Liver (tissue), 8 donors: ENCODE results near the gene SORL1-AS1.
"Not testable (repeated sequence)": the region's sequence is repeated elsewhere in the genome, so short reads cannot be mapped to it uniquely, and the experiment has no call there.

Experiments
- DNase-seq: peaks from one replicate; pipeline ENCODE4 v3.0.0-alpha.2; 2017; ENCODE audit warnings: low spot score
- H3K27ac ChIP-seq, 2 donors: one replicate each; pipeline ENCODE4 v1.7.0; 2013; ENCODE audit warnings: inconsistent platforms in 2 of 2, low read length in 2 of 2, control low read depth in 1 of 2, low read depth in 1 of 2, mild to moderate bottlenecking in 1 of 2
- H3K27me3 ChIP-seq, 4 donors: one replicate each; pipeline versions ENCODE4 v1.6.1 to v1.7.0; 2013; ENCODE audit warnings: low read length in 3 of 4, inconsistent platforms in 1 of 4, mild to moderate bottlenecking in 1 of 4, moderate library complexity in 1 of 4; ENCODE audit not compliant: control insufficient read depth in 4 of 4, insufficient read depth in 4 of 4
- H3K36me3 ChIP-seq, 4 donors: one replicate each; pipeline versions ENCODE4 v1.6.1 to v1.7.0; 2013; ENCODE audit warnings: low read length in 3 of 4, mild to moderate bottlenecking in 3 of 4, low read depth in 1 of 4, moderate library complexity in 1 of 4; ENCODE audit not compliant: control insufficient read depth in 4 of 4, insufficient read depth in 3 of 4
- H3K4me1 ChIP-seq, 4 donors: one replicate each; pipeline versions ENCODE4 v1.6.1 to v1.7.0; 2013; ENCODE audit warnings: low read length in 3 of 4, mild to moderate bottlenecking in 3 of 4, moderate library complexity in 1 of 4; ENCODE audit not compliant: control insufficient read depth in 4 of 4, insufficient read depth in 4 of 4
- H3K4me3 ChIP-seq, 3 donors: one replicate each; pipeline versions ENCODE4 v1.6.1 to v1.7.0; 2013; ENCODE audit warnings: low read length in 3 of 3, control low read depth in 1 of 3, low read depth in 1 of 3, mild to moderate bottlenecking in 1 of 3
- H3K9ac ChIP-seq, 2 donors: one replicate each; pipeline ENCODE4 v1.7.0; 2013; ENCODE audit warnings: low read length in 2 of 2, mild to moderate bottlenecking in 2 of 2, moderate library complexity in 2 of 2, control low read depth in 1 of 2, low read depth in 1 of 2
- H3K9me3 ChIP-seq, 4 donors: one replicate each; pipeline versions ENCODE4 v1.6.1 to v1.7.0; 2013; ENCODE audit warnings: low read length in 3 of 4; ENCODE audit not compliant: control insufficient read depth in 4 of 4
- EGR1 ChIP-seq, 2 donors: IDR thresholded peaks; 2 replicates each; pipeline ENCODE4 v1.6.1; 2016 to 2018; ENCODE audit warnings: antibody characterized with exemption in 2 of 2, low read depth in 2 of 2
- FOXA1 ChIP-seq: IDR thresholded peaks from 2 replicates; pipeline ENCODE4 v1.6.1; 2016; ENCODE audit warnings: antibody characterized with exemption
- FOXA2 ChIP-seq: IDR thresholded peaks from 2 replicates; pipeline ENCODE4 v1.6.1; 2016; ENCODE audit warnings: antibody characterized with exemption
- HNF4A ChIP-seq, 2 donors: conservative IDR thresholded peaks; 2 replicates each; pipeline ENCODE4 v1.6.1; 2016; ENCODE audit warnings: antibody characterized with exemption in 2 of 2, mild to moderate bottlenecking in 2 of 2
- HNF4G ChIP-seq: IDR thresholded peaks from 2 replicates; pipeline ENCODE4 v1.6.1; 2016; ENCODE audit warnings: antibody characterized with exemption
- JUND ChIP-seq, 2 donors: IDR thresholded peaks; 2 replicates each; pipeline ENCODE4 v1.6.1; 2016; ENCODE audit warnings: antibody characterized with exemption in 2 of 2
- NR2F2 ChIP-seq: IDR thresholded peaks from 2 replicates; pipeline ENCODE4 v1.6.1; 2016; ENCODE audit warnings: antibody characterized with exemption
- RAD21 ChIP-seq, 2 donors: IDR thresholded peaks; 2 replicates each; pipeline ENCODE4 v1.6.1; 2016; ENCODE audit warnings: antibody characterized with exemption in 2 of 2, mild to moderate bottlenecking in 2 of 2
- RXRA ChIP-seq, 2 donors: IDR thresholded peaks; 2 replicates each; pipeline ENCODE4 v1.6.1; 2017 to 2018; ENCODE audit warnings: antibody characterized with exemption in 2 of 2, mild to moderate bottlenecking in 1 of 2
- SP1 ChIP-seq: IDR thresholded peaks from 2 replicates; pipeline ENCODE4 v1.6.1; 2018; ENCODE audit warnings: antibody characterized with exemption, mild to moderate bottlenecking
- TAF1 ChIP-seq: conservative IDR thresholded peaks from 2 replicates; pipeline ENCODE4 v1.6.1; 2016; ENCODE audit warnings: antibody characterized with exemption, mild to moderate bottlenecking
- YY1 ChIP-seq: IDR thresholded peaks from 2 replicates; pipeline ENCODE4 v1.6.1; 2016; ENCODE audit warnings: antibody characterized with exemption, mild to moderate bottlenecking
- WGBS: extraction: QIAGEN DNeasy Blood & Tissue Kit; methylation state at CpG from one replicate; pipeline ENCODE4 v1.1.7; 2013; 5-methylcytosine and 5-hydroxymethylcytosine counted together
- TF ChIP-seq, protein P1 (sequence below): IDR thresholded peaks from 2 replicates; pipeline ENCODE4 v1.6.1; 2016; ENCODE audit warnings: antibody characterized with exemption
- TF ChIP-seq, protein P2 (sequence below): fragments of 150-350 bp; IDR thresholded peaks from 2 replicates; pipeline ENCODE4 v1.5.1; 2017; ENCODE audit warnings: improper control_type of control experiment, low read depth, low read length; ENCODE audit not compliant: missing input control
- TF ChIP-seq, protein P3 (sequence below): IDR thresholded peaks from 2 replicates; pipeline ENCODE4 v1.6.1; 2016; ENCODE audit warnings: antibody characterized with exemption, mild to moderate bottlenecking
- TF ChIP-seq, protein P4 (sequence below): IDR thresholded peaks from 2 replicates; pipeline ENCODE4 v1.6.1; 2016; ENCODE audit warnings: antibody characterized with exemption
- donor health status: healthy.
- donor health status: healthy.
- donor health status: healthy.
- donor health status: healthy.
- donor health status: healthy.

The SORL1-AS1 gene

DNA sequence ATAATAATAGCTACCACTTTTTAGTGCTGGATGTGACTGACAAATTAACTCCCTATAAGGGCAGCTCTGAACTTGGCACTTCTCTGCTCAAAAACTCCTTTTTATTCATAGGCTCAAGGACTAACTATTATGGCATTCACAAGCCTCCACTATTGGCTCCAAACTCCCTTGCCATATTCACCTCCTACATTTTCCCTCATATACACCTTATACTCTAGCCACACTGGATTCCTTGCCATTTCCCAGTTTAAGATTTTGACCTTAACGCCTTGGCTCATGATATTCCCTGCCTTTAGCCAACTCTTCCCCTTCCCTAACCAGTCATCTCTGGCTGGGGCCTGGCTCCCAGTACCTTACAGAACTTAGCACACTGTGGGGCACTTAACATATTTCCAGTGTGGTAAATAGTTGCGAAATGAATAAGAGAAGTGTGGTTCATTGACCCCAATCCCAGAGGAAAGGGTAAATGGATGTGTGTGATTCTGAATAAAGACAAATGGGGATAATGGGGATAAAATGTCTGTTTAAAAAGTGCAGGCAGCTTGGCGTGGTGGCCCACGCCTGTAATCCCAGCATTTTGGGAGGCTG is 40.7 kb downstream of the SORL1-AS1 start:
- no peaks in the 10 kb centered on the region for H3K36me3 ChIP-seq
- H3K4me1 ChIP-seq = peaks cover 3 to 6% (median 4%) of the 10 kb centered on the region in 4 donors
- no peak overlapping the region for H3K4me3 ChIP-seq
- H3K27ac ChIP-seq = no peak overlapping the region
- peak; percentile 40 for TF ChIP-seq SP1
- TF ChIP-seq, protein P1, sequence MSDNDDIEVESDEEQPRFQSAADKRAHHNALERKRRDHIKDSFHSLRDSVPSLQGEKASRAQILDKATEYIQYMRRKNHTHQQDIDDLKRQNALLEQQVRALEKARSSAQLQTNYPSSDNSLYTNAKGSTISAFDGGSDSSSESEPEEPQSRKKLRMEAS = peak; percentile 47
- peak; percentile 34 to 40 for TF ChIP-seq HNF4A (conservative IDR thresholded peaks at IDR 0.05)
- TF ChIP-seq RXRA (IDR thresholded peaks at IDR 0.05) = peak; percentile 82 to 93
- TF ChIP-seq YY1 = no peak
- TF ChIP-seq RAD21 (IDR thresholded peaks at IDR 0.05) = peak in 1 of 2 donors; percentile 36
- no peak for DNase-seq
- 86% methylated on average over 4 of the region's 4 CpGs for WGBS
- H3K27me3 ChIP-seq = no peaks in the 10 kb centered on the region
- no peaks in the 10 kb centered on the region for H3K9me3 ChIP-seq
- H3K9ac ChIP-seq = no peak overlapping the region

DNA sequence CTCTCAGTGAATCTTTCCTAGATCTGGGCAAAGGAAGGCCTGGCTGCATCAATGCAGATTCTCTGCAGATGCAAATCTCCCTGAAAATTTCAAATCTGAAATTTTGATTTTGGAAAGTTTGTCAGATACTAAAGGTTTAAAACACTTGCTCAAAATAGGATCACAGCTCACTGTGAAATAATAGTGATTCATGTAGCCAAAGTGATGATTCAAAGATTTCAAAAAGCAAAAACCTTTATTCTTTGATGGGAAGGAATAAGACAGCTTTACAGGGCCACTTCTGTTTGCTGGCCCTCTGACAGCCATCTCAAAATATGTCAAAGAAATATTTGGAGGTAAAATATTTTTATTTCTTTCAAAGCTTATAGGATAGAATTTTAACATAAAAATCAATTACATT is 41.4 kb downstream of the SORL1-AS1 start:
- not testable (repeated sequence) for H3K9ac ChIP-seq, H3K4me3 ChIP-seq, DNase-seq, H3K27me3 ChIP-seq, H3K27ac ChIP-seq, H3K36me3 ChIP-seq, H3K9me3 ChIP-seq, H3K4me1 ChIP-seq

DNA sequence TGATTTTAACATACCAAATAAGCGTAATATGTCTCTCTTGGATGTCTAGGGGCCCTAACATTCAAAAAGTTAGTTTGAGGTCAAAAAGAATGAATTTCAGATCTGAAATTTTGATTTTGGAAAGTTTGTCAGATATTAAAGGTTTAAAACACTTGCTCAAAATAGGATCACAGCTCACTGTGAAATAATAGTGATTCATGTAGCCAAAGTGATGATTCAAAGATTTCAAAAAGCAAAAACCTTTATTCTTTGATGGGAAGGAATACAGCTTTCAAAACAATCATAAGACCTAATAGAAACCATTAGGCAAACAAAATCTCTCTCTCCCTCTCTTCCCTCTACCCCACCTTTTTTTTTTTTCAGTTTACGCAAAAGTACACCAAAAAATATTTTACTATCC is 42.7 kb downstream of the SORL1-AS1 start:
- not testable (repeated sequence) for H3K4me3 ChIP-seq, DNase-seq, H3K27me3 ChIP-seq, H3K4me1 ChIP-seq, H3K27ac ChIP-seq, H3K9ac ChIP-seq, H3K36me3 ChIP-seq, H3K9me3 ChIP-seq
- WGBS = 97% methylated on average over 2 of the region's 2 CpGs

DNA sequence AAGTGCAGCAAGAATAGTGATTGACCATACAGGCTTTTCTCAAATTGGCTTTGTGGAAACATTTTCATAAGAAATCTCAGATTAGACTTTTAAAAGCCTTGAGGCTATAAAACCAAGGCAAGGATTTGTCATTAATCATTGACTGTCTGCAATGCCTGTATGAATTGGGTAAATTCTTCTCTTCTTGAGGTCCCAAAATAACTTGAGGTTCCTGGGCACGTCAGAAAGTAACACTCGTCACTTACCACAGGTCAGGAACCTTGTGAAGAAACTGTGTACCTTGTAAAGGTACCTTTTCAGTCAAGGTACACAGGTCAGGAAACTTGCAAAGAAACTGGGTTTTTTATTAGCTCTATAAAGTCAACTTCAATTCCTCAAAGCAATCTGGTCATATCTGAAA is 43.9 kb downstream of the SORL1-AS1 start:
- WGBS = 81% methylated on average over 2 of the region's 2 CpGs
- H3K36me3 ChIP-seq = no peaks in the 10 kb centered on the region
- TF ChIP-seq TAF1 (no peak), YY1 (no peak), NR2F2 (no peak), HNF4A (conservative IDR thresholded peaks at IDR 0.05) (no peak), FOXA2 (no peak), EGR1 (IDR thresholded peaks at IDR 0.05; ENCODE audit: low read depth in 2 of 2) (no peak), HNF4G (no peak), FOXA1 (no peak), JUND (IDR thresholded peaks at IDR 0.05) (no peak), RAD21 (IDR thresholded peaks at IDR 0.05) (no peak), RXRA (IDR thresholded peaks at IDR 0.05) (no peak), SP1 (no peak)
- TF ChIP-seq, protein P2, sequence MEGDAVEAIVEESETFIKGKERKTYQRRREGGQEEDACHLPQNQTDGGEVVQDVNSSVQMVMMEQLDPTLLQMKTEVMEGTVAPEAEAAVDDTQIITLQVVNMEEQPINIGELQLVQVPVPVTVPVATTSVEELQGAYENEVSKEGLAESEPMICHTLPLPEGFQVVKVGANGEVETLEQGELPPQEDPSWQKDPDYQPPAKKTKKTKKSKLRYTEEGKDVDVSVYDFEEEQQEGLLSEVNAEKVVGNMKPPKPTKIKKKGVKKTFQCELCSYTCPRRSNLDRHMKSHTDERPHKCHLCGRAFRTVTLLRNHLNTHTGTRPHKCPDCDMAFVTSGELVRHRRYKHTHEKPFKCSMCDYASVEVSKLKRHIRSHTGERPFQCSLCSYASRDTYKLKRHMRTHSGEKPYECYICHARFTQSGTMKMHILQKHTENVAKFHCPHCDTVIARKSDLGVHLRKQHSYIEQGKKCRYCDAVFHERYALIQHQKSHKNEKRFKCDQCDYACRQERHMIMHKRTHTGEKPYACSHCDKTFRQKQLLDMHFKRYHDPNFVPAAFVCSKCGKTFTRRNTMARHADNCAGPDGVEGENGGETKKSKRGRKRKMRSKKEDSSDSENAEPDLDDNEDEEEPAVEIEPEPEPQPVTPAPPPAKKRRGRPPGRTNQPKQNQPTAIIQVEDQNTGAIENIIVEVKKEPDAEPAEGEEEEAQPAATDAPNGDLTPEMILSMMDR = no peak
- TF ChIP-seq, protein P1 = no peak
- TF ChIP-seq, protein P3, sequence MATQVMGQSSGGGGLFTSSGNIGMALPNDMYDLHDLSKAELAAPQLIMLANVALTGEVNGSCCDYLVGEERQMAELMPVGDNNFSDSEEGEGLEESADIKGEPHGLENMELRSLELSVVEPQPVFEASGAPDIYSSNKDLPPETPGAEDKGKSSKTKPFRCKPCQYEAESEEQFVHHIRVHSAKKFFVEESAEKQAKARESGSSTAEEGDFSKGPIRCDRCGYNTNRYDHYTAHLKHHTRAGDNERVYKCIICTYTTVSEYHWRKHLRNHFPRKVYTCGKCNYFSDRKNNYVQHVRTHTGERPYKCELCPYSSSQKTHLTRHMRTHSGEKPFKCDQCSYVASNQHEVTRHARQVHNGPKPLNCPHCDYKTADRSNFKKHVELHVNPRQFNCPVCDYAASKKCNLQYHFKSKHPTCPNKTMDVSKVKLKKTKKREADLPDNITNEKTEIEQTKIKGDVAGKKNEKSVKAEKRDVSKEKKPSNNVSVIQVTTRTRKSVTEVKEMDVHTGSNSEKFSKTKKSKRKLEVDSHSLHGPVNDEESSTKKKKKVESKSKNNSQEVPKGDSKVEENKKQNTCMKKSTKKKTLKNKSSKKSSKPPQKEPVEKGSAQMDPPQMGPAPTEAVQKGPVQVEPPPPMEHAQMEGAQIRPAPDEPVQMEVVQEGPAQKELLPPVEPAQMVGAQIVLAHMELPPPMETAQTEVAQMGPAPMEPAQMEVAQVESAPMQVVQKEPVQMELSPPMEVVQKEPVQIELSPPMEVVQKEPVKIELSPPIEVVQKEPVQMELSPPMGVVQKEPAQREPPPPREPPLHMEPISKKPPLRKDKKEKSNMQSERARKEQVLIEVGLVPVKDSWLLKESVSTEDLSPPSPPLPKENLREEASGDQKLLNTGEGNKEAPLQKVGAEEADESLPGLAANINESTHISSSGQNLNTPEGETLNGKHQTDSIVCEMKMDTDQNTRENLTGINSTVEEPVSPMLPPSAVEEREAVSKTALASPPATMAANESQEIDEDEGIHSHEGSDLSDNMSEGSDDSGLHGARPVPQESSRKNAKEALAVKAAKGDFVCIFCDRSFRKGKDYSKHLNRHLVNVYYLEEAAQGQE = no peak
- TF ChIP-seq, protein P4, sequence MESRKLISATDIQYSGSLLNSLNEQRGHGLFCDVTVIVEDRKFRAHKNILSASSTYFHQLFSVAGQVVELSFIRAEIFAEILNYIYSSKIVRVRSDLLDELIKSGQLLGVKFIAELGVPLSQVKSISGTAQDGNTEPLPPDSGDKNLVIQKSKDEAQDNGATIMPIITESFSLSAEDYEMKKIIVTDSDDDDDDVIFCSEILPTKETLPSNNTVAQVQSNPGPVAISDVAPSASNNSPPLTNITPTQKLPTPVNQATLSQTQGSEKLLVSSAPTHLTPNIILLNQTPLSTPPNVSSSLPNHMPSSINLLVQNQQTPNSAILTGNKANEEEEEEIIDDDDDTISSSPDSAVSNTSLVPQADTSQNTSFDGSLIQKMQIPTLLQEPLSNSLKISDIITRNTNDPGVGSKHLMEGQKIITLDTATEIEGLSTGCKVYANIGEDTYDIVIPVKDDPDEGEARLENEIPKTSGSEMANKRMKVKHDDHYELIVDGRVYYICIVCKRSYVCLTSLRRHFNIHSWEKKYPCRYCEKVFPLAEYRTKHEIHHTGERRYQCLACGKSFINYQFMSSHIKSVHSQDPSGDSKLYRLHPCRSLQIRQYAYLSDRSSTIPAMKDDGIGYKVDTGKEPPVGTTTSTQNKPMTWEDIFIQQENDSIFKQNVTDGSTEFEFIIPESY = no peak
- no peaks in the 10 kb centered on the region for H3K27me3 ChIP-seq
- peaks cover 0 to 3% (median 0%) of the 10 kb centered on the region in 4 donors for H3K4me1 ChIP-seq
- no peaks in the 10 kb centered on the region for H3K9me3 ChIP-seq
- DNase-seq = no peak
- no peak overlapping the region for H3K9ac ChIP-seq
- H3K27ac ChIP-seq = no peak overlapping the region
- H3K4me3 ChIP-seq = no peak overlapping the region
